Smooth muscle cell of the brain vasculature (primary cell): ENCODE data around the gene SLC25A14.

Experiments used
- DNase-seq: peaks from one replicate; pipeline ENCODE4 v3.0.0-alpha.2; 2012; ENCODE audit warnings: low read depth, low spot score

The SLC25A14 gene

DNA sequence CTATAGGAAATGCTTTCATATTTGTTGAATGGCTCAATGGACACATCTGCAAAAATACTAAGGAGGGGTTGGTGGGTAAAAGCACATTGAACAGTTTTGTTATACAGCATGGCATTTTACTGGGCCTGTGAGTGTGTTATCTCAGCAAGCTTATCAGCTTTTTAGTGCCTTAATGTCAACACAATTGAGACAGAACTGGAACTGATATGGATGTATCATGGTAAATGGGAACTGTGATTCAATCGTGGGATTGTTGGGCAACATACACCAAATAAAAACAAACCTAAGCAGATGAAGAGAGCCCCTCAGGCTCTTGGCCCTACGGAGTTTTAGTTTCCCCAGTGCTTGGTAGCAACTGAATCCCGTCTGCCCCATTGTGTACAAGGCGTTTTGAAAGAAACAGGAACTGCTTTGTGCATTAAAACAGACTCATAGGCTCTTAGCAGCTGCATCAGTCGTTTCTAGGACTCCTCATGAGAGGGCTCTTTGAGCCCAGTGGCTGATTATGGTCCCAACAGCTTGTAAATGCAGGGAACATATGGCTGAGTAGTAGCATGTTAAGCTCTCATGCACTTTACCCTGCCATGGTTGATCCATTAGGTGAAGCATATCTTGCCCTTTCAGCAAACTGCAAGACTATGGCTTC, 38.4 kb downstream of the SLC25A14 start:
- DNase-seq = no peak

DNA sequence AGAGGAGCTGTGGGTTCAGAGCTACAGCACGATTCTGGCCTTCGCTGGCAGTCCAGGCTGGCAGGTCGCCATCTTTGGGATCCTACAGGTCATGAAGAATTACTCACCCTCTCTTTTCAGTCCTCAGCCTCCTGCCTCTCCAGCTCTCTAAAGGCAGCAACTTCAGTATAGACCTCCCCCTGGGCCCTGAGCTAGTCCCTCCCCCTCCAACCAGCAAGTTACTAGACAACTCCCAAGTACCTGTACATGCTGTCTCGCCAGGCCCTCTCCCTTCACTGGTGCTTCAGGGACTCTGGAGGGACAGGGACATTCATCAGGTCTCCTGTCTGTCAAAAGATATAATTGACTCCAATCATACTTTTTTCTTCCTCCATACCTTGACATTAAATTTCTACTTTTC, 45.8 kb downstream of the SLC25A14 start, which contains the start of gene GPR119:
GPR119 (minus strand) TSS at position 155 of the 400 bp plus-strand sequence. CDS start 227 bp downstream, outside the sequence.
- DNase-seq = no peak

DNA sequence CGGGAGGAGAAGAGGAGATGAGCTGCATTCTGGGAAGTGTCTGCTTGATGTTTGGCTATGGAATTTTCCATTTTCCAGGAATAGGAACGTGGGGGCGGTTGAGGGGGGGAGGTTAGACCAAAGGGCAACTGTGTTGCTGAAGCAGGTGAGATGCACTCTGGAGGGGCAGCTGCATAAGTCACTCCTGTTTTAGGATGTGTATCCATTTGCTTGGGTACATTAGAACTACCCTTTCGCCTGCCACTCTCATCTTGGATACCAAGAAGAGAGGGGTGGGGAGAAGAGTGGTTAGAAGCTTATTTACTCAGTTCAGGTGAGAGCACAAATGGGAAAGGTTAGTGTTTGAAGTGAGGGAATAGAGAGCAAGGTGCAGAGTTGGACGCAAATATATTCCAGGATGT, 46.7 kb downstream of the SLC25A14 start:
- no peak for DNase-seq

DNA sequence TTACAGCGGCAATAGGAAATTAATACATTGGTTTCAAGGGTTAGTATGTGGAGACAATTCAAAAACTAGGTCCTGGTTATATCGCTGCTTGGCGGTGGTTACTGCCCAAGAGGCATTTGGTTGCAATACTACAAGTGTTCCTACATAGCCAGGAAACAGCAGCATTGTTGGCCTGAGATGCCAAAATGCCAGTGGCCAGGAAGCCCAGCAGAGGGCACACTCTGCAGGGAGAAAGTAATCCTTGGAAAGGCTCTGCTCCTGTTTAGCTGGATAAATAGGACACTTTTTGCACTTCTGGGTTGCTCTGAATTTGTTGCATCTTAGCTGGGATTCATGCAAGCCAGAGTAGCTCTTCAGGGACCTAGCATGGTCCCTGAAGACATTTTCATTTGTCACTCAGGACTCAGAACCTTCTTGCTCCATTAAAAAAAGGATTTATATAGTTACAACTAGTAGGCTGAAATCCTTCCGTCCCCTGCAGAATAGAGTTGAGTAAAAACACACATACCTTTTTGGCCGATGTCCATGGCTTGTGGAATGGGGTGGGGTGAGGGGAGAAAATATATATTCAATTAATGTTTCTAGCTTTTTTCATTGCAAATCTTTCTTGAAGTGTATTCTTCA, 53.8 kb downstream of the SLC25A14 start:
- no peak for DNase-seq

DNA sequence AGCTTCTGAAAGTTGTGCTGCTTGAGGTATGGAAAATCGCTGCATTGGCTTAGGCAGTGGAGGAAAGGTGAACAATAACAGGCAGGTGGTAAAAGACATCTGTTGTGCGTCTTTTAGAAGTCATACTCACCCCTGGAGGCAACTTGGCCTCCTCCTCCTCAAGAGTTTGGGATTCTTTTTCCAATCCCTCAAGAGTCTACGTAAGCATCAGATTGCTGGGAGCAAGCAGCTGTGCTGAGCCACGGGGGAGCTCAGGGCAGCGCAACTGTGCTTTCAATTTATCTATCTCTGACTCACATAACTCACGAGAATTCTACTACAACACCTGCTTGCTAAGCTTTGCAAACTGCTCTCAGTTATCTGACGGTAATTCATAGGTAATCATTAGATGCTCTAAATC, 55.6 kb downstream of the SLC25A14 start:
- DNase-seq = no peak

DNA sequence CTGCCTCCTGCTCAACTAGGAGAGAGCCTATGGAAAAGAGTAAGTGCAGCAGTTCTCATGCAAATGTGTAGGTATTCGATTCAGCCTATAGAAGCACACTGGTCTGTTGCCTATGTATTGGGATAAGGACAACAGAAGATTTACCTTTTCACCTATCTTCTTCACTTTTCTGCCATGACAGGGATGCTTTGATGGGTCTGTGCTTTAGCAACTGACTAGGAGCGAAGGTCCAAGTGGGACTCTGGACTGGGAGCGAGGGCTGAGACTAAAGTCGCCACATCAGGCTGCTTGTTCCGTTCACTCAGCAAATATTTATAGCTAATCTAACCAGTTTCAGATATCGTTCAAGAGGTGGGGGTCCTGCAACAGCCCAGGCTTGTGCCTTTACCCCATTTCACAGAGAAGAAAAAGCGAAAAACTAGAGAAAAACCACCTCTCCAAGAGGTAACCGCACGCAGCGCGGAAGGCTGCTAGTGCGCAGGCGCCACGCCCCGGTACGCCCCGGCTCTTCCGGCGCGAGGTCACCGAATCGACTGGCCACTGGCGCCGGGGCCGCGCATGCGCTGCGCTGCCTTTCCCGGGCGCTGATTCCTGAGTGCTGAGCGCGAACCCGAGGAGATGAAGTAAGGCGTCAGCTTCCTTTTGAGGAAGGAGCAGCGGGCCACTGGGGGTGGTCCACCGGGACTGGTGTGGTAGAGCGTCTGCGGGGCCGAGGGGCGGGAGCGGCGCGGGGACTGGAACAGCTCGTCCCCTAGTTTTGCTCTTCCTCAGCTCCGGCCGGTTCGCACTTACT, 61.9 kb downstream of the SLC25A14 start, which contains the start of gene RBMX2:
RBMX2 (plus strand) TSS at position 573 of the 793 bp plus-strand sequence; CDS start at position 619, 46 bp downstream.
- no peak for DNase-seq

DNA sequence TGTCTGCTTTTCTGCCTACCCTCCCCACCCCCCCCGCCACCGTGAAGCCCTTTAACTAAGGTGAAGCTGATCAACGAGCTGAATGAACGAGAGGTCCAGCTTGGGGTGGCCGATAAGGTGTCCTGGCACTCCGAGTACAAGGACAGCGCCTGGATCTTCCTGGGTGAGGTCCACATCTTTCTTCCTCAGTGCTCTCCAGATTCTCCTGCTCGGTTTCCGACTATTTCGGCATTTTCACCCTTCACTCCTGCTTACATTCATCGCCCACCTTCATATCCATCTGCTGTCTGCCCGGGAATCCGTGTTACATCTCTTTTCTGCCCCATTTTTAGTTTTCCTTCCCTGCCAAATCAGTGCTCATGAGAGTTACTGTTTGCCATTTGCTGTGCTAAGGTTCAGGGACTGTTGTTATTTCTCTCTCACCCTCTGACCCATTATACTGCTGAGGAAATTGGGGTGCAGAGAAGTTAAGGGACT, 62.5 kb downstream of the SLC25A14 start:
- DNase-seq = no peak

DNA sequence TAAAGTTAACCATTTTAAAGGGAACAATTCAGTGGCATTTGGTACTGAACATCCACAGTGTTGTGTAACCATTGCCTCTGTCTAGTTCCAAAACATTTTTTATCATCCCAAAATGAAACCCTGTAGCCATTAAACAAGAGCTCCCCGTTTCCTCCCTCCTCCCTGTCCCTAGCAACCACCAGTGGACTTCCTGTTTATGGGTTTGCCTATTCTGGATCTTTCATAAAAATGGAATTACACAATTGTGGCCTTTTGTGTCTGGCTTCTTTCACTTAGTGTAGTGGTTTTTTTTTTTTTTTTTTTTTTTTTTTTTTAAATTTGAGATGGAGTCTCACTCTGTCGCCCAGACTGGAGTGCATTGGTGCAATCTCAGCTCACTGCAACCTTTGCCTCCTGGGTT, 73.7 kb downstream of the SLC25A14 start:
- DNase-seq = no peak

DNA sequence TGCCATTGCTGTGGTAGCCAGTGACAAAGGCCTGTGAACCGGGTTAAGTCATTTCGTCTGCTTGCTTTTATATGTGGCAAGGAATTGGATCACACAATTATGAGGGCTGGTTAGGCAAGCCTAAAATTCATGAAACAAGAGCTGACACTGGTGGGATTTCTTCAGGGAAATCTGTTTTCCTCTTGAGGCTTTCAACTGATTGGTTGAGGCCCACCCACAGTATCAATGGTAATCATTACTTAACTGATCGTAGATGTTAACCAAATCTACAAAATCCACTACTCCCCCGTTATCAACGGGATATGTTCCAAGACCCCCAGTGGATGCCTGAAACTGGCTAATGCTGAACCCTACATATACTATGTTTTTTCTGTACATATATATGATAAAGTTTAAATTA, 75.1 kb downstream of the SLC25A14 start:
- DNase-seq = no peak

DNA sequence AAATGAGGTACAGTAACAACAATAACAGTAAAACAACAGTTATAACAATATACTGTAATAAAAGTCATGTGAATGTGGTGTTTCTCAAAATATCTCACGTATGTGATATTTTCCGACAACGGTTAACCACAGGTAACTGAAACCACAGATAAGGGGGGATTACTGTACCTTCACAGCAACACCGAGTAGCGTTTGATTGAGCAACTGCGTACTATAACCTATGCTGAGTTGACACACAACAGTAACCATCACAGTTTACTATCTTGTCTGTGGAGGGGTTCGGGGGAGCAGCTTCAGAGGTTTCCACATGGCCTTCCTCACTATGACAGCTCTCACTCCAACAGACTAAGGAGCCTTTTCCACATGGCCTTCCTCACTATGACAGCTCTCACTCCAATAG, 75.5 kb downstream of the SLC25A14 start:
- no peak for DNase-seq

DNA sequence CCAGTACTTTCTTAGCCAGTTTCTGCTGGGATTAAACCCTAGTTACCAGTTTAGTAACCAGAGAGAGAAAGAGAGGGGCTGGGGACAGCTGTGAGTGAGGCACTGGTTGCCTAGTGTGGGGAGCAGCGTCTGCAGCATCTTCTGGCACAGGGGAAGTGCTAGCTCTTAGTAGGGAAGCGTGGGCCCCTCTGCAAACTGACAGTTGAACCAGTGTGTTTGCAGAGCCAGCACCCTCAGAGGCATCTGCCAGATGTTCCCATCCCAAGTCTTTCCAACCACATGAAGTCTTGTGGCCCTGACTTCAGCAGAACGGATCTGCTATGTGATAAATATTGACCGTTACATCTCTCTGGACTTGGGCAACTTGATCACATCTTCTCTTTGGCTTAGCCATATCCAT, 77.1 kb downstream of the SLC25A14 start:
- DNase-seq = no peak

DNA sequence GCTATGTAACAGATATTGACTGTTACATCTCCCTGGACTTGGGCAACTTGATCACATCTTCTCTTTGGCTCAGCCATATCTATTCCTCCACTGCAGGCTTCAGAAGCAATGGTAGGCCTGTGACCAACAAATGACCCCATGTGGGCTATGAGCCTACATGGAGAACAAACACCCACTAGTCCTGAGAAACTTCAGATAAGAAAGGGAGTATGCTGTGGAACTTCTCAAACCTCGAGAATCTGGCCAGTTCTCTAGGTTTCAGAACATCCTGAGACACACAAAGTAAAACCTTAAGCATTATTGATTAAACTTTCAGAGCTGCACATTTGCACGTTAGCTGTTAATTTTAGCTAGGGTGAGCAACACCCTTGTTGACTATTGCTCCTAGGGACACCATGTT, 78.3 kb downstream of the SLC25A14 start:
- DNase-seq = no peak

DNA sequence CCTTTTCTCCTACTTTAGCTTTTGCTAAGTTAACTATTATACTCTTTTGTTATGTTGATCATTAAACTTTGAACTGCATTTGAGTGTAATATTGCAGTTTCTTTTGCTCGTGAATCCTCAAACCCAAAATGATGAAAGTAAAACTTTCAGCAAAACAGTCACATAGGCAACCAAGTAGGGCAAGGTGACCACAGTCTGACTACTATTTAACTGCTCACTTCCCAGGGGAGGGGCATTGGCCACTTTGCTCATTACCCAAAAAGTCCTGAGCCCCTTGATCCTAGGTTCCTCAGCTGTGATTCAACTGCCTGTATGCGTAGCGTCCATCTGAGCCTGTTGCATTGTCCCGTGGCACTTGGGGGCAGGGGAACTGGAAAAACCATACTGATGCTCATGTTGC, 79.0 kb downstream of the SLC25A14 start:
- no peak for DNase-seq

DNA sequence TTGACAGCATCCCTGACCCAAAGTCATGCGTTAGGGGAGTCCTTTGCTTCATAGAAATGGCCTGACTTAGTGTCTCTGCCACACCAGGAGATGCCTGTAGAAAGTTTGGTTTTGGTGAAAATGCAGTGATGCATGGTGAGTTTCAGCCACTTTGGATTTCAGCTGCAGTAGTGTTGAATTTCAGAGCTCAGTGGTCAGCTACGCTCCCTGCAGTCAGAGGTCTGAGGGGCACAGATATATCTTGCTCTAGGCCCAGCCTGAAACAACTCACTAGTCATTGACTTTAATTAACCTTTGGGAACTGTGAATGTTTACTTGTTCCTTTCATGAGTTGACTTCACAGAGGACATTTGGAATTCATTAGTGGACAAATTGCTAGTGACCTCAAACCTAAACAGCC, 79.5 kb downstream of the SLC25A14 start:
- DNase-seq = no peak
